ENCODE measurements around the gene CARS2. TPM values are rescaled to one million over a fixed set of nuclear protein-coding genes. Genes with fewer than 3 reads are reported as not detected.

Gene CARS2
- total RNA-seq, 2 experiments from 2014 or later: 45.0 to 47.3 TPM

DNA sequence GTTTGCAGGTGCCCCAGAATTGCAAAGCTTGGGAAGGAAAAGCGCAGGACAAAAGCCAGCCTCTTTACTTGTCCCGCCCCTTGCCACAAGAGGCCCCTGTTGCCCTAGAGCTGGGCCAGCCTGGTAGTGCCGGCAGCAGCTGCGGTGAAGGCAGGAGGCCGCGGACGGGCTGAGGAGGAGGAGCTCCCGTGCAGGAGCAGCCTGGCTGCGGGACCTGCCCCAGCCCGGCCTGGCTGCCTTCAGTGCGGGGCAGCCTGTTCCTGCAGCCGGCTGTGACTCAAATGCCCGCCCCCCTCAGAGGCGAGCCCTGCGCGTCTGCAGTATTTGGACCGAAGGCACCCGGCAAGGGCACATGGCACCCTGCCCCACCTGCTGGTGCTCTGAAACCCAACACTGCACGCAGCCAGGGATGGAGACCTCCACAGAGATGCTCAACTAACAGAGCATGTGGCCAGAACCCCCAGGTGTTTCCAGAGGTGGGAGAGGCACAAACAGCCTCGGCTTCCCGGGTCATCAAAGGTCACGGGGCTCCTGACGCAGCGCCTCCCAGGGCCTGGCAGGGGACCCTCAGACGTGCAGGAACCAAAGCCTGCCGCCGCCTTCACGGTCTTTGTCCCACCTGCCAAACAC lies 60.9 kb downstream of the CARS2 start:
- Histone ChIP-seq H4K20me1 (ENCODE audit: insufficient read depth, low read length) (no peaks in the 10 kb centered on the region), H3K4me3 (ENCODE audit: low read depth, low read length, poor library complexity, severe bottlenecking) (no peak overlapping the region), H3K9me3 (ENCODE audit: low read length) (no peaks in the 10 kb centered on the region), H3K4me2 (ENCODE audit: low read length) (peak overlapping the region; percentile 38; the same call in 1 of the 2 replicates), H3K27ac (ENCODE audit: low read depth, low read length, poor library complexity, severe bottlenecking) (no peak overlapping the region), H2AFZ (ENCODE audit: low read length) (no peak overlapping the region), H3K36me3 (ENCODE audit: insufficient read depth, low read length) (peaks cover 12% of the 10 kb centered on the region), H3K9me2 (ENCODE audit: insufficient read depth, low read length) (no peaks in the 10 kb centered on the region), H3K79me2 (ENCODE audit: insufficient read depth, low read depth, low read length) (no peaks in the 10 kb centered on the region), H3K4me1 (ENCODE audit: insufficient read depth, low read length, poor library complexity, severe bottlenecking) (peaks cover 11% of the 10 kb centered on the region)
- DNase-seq (ENCODE audit: low spot score): peak; percentile 64
- TF ChIP-seq EZH2phosphoT487 (IDR thresholded peaks at IDR 0.05; ENCODE audit: borderline replicate concordance, low read depth, low read length): no peak
- TF ChIP-seq, protein P1, sequence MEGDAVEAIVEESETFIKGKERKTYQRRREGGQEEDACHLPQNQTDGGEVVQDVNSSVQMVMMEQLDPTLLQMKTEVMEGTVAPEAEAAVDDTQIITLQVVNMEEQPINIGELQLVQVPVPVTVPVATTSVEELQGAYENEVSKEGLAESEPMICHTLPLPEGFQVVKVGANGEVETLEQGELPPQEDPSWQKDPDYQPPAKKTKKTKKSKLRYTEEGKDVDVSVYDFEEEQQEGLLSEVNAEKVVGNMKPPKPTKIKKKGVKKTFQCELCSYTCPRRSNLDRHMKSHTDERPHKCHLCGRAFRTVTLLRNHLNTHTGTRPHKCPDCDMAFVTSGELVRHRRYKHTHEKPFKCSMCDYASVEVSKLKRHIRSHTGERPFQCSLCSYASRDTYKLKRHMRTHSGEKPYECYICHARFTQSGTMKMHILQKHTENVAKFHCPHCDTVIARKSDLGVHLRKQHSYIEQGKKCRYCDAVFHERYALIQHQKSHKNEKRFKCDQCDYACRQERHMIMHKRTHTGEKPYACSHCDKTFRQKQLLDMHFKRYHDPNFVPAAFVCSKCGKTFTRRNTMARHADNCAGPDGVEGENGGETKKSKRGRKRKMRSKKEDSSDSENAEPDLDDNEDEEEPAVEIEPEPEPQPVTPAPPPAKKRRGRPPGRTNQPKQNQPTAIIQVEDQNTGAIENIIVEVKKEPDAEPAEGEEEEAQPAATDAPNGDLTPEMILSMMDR (conservative IDR thresholded peaks at IDR 0.05; ENCODE audit: low read length): peak; percentile 66
- BruUV-seq (replicated peaks): no TSS peak
- ChIA-PET CTCF (ENCODE audit: unreplicated experiment) (no interaction called here), POLR2A (no interaction called here)
- intact Hi-C loops (cut with micrococcal nuclease; ENCODE audit: unreplicated experiment): loop anchor here (1.0 to 2.0 kb wide), 2 partner anchors 70 to 174 kb away; no protein-coding TSS in a partner anchor

DNA sequence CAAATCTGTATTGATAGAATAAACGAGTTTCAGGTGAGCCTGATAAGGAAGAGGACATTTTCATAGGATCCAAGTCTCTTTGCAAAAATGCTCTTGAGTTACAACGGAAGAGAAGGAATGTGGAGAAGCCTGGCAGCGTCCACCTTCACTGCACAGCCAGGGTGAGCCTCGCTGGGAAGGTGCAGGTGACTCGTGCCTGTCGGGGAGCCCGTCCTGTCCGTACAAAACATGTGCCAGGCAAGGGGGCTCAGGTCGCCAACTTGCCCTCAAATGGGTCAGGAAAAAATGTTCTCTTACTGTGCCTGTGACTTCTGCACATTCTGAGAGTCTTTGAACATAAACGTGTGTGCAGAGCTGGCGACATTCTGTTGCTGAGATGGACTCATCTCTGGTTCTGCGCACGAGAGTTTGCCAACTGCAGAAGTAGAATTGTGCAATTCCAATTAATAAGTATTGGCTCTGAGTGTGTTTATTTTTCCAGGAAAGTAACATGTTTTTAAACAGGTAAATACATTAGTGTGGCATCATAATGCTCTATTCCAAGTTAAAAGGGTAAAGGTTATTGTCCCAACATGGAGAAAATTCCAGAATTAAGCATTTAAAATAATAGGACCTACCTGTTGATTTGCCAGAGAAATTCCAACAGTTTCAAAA lies 62.0 kb downstream of the CARS2 start:
- peaks cover 12% of the 10 kb centered on the region for H3K36me3 ChIP-seq (ENCODE audit: insufficient read depth, low read length)
- POLR2A ChIA-PET: no interaction called here
- no TSS peak for BruUV-seq (replicated peaks)

More for the DNA sequence above, 62.0 kb downstream of the CARS2 start:
- DNase-seq (ENCODE audit: low spot score): no peak
- H3K9me3 ChIP-seq (ENCODE audit: low read length): no peaks in the 10 kb centered on the region
- no peaks in the 10 kb centered on the region for H3K79me2 ChIP-seq (ENCODE audit: insufficient read depth, low read depth, low read length)
- H3K27ac ChIP-seq (ENCODE audit: low read depth, low read length, poor library complexity, severe bottlenecking): no peak overlapping the region
- peaks cover 11% of the 10 kb centered on the region for H3K4me1 ChIP-seq (ENCODE audit: insufficient read depth, low read length, poor library complexity, severe bottlenecking)
- peak overlapping the region; percentile 39; the same call in 1 of the 2 replicates for H3K4me2 ChIP-seq (ENCODE audit: low read length)
- TF ChIP-seq, protein P1 (conservative IDR thresholded peaks at IDR 0.05; ENCODE audit: low read length): no peak
- intact Hi-C loops (cut with micrococcal nuclease; ENCODE audit: unreplicated experiment): loop anchor here (2.0 kb wide), 1 partner anchor 71 kb away; no protein-coding TSS in a partner anchor
- CTCF ChIA-PET (ENCODE audit: unreplicated experiment): no interaction called here
- H3K9me2 ChIP-seq (ENCODE audit: insufficient read depth, low read length): no peaks in the 10 kb centered on the region
- no peak overlapping the region for H2AFZ ChIP-seq (ENCODE audit: low read length)
- no peaks in the 10 kb centered on the region for H4K20me1 ChIP-seq (ENCODE audit: insufficient read depth, low read length)
- no peak overlapping the region for H3K4me3 ChIP-seq (ENCODE audit: low read depth, low read length, poor library complexity, severe bottlenecking)

All from OCI-LY7 (cell line).